Lower leg skin (tissue), 4 donors: ENCODE data around the gene KCNMB2. TPM values are rescaled to one million over a fixed set of nuclear protein-coding genes. Genes with fewer than 3 reads are reported as not detected.

Experiments used
- DNase-seq, 2 donors: peaks; one replicate each; pipeline ENCODE4 v3.0.0-alpha.2; 2019; ENCODE audit warnings: low spot score in 2 of 2
- H3K4me3 ChIP-seq: fragments of 200-600 bp; sonication (generic); 2 replicates; pipeline ENCODE4 v1.5.1; 2017; ENCODE audit warnings: mild to moderate bottlenecking, low read depth; ENCODE audit not compliant: poor library complexity, severe bottlenecking
- POLR2A ChIP-seq, 2 donors: fragments of 450-650 bp; IDR thresholded peaks; one replicate each; pipeline ENCODE4 v1.6.1; 2016 to 2017; ENCODE audit warnings: antibody characterized with exemption in 2 of 2, mild to moderate bottlenecking in 1 of 2, moderate library complexity in 1 of 2
- WGBS, 2 donors: methylation state at CpG; one replicate each; pipeline ENCODE4 v1.1.5; 2018; 5-methylcytosine and 5-hydroxymethylcytosine counted together
- intact Hi-C: fragments of 100-400 bp; cut with DNase I; formaldehyde crosslinking; loops from one replicate; pipeline ENCODE4 v1.15.0; 2023; ENCODE audit warnings: low total_unique reads
- total RNA-seq, 4 donors: library from RNA; depleted of rRNA; stranded (reverse); fragments of >200 nt; gene quantifications; one replicate each; pipeline ENCODE4 v1.1.0, GENCODE V29; 2016
- TF ChIP-seq, protein P1 (sequence below), 3 donors: fragments of 450-650 bp; IDR thresholded peaks; one replicate each; pipeline ENCODE4 v1.5.1; 2016; ENCODE audit warnings: antibody characterized with exemption in 3 of 3, mild to moderate bottlenecking in 3 of 3, moderate library complexity in 2 of 3

Gene KCNMB2
- total RNA-seq, 4 donors from 2014 or later: not detected

GRCh38 chr3:178522200-178523052, 13.8 kb upstream of the KCNMB2 start:
- no peak overlapping the region for H3K4me3 ChIP-seq
- DNase-seq: no peak
- WGBS, 2 donors: 68 to 80% methylated on average over 5 of the region's 5 CpGs
- intact Hi-C loops: no loop called here
- TF ChIP-seq POLR2A (IDR thresholded peaks at IDR 0.05): no peak
- TF ChIP-seq, protein P1, sequence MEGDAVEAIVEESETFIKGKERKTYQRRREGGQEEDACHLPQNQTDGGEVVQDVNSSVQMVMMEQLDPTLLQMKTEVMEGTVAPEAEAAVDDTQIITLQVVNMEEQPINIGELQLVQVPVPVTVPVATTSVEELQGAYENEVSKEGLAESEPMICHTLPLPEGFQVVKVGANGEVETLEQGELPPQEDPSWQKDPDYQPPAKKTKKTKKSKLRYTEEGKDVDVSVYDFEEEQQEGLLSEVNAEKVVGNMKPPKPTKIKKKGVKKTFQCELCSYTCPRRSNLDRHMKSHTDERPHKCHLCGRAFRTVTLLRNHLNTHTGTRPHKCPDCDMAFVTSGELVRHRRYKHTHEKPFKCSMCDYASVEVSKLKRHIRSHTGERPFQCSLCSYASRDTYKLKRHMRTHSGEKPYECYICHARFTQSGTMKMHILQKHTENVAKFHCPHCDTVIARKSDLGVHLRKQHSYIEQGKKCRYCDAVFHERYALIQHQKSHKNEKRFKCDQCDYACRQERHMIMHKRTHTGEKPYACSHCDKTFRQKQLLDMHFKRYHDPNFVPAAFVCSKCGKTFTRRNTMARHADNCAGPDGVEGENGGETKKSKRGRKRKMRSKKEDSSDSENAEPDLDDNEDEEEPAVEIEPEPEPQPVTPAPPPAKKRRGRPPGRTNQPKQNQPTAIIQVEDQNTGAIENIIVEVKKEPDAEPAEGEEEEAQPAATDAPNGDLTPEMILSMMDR (IDR thresholded peaks at IDR 0.05): no peak

DNA sequence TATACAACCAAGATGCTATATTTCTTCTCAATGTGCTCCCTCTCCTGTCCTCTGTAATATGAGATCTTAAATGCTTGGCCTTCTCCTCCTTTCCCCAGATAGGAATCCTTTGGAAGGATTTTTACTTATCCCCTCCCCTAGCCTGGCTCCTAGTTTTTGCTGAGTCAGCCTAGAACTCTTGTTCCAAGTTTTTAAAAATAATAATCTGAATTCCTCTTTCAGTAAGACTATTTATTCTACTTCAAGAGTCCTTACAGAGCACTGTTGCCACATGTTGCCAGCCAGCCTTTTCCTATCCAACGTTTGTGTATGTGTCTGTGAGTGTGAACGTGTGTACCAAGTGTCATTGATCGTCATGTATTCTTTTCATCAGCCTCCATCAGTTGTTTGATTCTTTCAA, 11.0 kb upstream of the KCNMB2 start:
- H3K4me3 ChIP-seq: no peak overlapping the region
- intact Hi-C loops: no loop called here
- TF ChIP-seq, protein P1 (IDR thresholded peaks at IDR 0.05): no peak
- 54 to 57% methylated on average over 3 of the region's 3 CpGs for WGBS, 2 donors
- DNase-seq: no peak

GRCh38 chr3:178526291-178526690, 9.9 kb upstream of the KCNMB2 start:
- DNase-seq: no peak
- TF ChIP-seq POLR2A (IDR thresholded peaks at IDR 0.05): no peak
- intact Hi-C loops: no loop called here
- WGBS, 2 donors: 53 to 83% methylated on average over 3 of the region's 3 CpGs
- no peak overlapping the region for H3K4me3 ChIP-seq

DNA sequence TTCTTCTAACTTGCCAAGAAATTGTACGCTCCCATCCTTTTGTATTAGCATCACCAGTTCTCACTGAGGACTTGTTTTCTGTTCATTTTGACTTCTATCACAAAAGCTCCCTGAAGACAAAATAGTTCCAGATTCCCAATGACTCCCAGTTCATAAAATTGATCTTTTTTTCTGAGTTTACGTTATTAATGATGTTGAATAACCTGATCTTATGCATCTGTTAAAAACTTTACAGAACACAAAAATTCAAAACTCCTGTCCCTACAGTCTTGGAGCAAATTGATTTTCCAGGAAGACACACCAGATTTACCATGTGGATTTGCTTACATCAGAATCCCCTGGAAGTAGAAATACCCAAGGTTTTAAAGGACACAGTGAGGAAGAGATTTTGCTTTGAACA, 8.3 kb upstream of the KCNMB2 start:
- DNase-seq: no peak
- TF ChIP-seq, protein P1 (IDR thresholded peaks at IDR 0.05): no peak
- no peak for TF ChIP-seq POLR2A (IDR thresholded peaks at IDR 0.05)
- intact Hi-C loops: no loop called here
- no peak overlapping the region for H3K4me3 ChIP-seq
- 87 to 89% methylated on average over 2 of the region's 2 CpGs for WGBS, 2 donors

DNA sequence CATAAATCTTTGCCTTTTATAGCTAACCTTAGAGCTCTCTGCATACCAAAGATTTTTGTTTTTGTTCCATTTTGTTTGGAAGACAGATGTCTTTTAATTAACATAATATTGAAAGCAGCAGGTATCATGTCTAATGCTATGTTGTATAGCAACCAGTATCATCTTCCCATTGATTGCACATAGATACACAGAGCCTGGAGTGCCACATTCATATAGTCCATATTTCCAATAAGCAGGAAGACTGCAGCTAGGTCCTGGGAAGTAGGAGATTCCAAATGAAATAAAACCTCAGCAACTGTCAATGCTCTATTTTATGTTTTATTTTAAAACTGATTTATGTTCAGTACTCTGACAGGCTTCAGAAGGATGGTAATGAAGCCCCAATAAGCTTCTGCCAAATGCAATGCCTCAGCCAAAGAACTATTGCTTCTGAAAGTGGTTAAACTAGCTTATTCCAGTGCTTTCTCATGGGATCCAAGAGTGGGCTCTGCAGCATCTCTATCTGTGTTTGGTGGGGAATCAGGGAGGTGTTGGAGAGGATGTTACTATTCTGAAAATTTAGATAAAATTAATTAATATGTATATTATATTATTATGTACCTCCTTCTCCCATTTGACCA, 6.5 kb upstream of the KCNMB2 start:
- no peak for DNase-seq
- no peak overlapping the region for H3K4me3 ChIP-seq
- TF ChIP-seq, protein P1 (IDR thresholded peaks at IDR 0.05): no peak
- TF ChIP-seq POLR2A (IDR thresholded peaks at IDR 0.05): no peak
- intact Hi-C loops: no loop called here

DNA sequence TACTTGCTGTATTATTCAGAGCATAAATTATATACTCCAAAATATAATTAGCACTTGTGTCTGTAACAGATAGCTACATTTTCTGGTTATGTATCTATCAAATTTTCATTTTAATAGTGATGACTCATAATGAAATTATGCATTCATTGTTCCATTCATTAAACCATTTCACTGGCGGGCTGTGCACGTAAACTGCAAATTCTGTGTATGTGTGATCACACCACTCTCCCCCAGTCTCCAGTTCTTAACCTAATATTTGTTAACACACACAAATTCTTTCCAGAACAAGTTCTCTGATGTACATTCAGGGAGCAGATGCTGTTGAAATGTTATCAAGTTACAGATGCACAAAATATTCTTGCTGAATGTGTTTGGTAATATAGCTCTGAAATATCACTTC, 3.8 kb upstream of the KCNMB2 start:
- WGBS, 2 donors: 31 to 43% methylated on average over 2 of the region's 2 CpGs
- DNase-seq: no peak
- TF ChIP-seq POLR2A (IDR thresholded peaks at IDR 0.05): no peak
- TF ChIP-seq, protein P1 (IDR thresholded peaks at IDR 0.05): no peak
- H3K4me3 ChIP-seq: no peak overlapping the region
- intact Hi-C loops: no loop called here
